TTC549 (cell line): ENCODE measurements around the gene MCM9.

Experiments used
- FAIRE-seq: peaks from 2 replicates; lab custom pipeline; 2012; peaks lifted over from hg19 to GRCh38; lab: Jason Lieb, UNC

Gene MCM9

GRCh38 chr6:118931436-118931835 is 3.5 kb downstream of the MCM9 start:
- no peak for FAIRE-seq

- no peak for FAIRE-seq
Observed at GRCh38 chr6:118930680-118931079, 4.3 kb downstream of the MCM9 start.

DNA sequence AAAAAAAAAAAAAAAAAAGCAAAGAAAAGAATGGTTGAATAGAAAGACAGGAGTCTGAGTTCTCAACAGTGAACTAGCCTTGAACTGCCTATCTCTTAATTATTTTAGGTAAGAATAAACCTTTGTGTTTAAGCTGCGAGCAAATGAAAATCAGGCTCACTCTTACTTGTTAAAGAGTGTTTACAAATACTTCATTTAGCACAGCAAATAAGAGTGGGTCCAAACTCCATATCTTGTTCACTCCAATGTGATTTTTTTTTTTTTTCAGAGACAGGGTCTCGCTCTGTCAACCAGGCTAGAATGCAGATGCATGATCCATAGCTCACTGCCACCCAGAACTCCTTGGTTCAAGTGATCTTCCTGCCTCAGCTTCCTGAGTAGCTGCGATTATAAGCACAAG is 11.9 kb downstream of the MCM9 start:
- FAIRE-seq = no peak

- no peak for FAIRE-seq
Observed at GRCh38 chr6:118921084-118921483, 13.9 kb downstream of the MCM9 start.

- no peak for FAIRE-seq
Observed at GRCh38 chr6:118918329-118918725, 16.6 kb downstream of the MCM9 start.

GRCh38 chr6:118917546-118918328 is 17.2 kb downstream of the MCM9 start:
- no peak for FAIRE-seq

GRCh38 chr6:118914598-118914997 is 20.4 kb downstream of the MCM9 start:
- no peak for FAIRE-seq

DNA sequence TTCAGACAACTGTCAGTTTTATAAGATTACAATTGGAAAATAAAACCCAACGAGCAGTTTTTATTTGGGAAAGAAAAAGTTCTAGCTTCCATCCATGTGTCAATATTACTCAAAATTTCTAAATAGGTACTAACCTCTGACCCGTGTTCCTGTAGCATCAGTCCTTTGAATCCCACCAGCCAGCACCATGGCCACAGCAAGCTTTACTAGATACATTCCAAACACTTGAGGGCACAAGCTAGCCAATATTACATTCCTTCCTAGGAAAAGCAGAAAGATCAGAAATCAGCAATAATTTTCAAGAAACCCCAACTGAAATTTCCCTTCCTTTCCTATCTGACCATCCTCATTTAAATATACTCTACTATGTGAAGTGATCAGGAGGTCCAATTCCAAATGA is 21.8 kb downstream of the MCM9 start:
- no peak for FAIRE-seq

DNA sequence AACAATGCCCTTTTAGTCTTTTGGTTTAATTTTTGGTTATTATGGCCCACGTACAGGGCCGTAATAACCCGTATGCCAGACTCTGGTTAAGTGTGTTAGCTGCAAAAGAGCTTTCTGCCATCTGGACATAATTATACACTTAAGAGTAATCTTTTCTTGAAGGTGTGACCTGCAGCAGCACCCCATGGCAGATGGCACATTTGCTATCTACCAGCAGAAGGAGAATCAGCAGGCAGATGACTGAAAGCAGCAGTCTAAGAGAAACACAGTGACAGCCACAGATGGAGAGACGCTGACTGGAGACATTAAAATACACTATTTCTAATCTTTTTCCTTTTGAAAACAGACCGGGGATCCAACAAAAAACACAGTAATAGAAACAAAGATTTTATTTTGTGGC is 22.3 kb downstream of the MCM9 start:
- no peak for FAIRE-seq

DNA sequence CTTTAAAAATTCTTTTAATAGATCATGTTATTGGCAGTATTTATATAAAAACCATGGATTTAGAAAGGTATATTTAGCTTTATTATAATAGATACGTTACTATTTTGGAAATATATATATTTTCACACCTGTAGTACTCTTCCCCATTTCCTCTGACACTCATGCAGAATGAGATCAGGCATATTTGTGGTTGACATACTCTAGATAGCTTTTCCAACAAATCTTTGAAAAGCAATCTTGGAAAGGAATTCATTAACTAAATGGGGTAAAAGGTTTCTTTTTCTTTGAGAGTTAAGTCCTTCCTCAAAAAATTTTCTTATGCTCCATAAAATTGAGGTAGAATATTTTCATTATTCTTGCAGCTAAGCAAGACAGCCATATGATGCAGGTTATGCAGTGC is 26.5 kb downstream of the MCM9 start:
- no peak for FAIRE-seq

DNA sequence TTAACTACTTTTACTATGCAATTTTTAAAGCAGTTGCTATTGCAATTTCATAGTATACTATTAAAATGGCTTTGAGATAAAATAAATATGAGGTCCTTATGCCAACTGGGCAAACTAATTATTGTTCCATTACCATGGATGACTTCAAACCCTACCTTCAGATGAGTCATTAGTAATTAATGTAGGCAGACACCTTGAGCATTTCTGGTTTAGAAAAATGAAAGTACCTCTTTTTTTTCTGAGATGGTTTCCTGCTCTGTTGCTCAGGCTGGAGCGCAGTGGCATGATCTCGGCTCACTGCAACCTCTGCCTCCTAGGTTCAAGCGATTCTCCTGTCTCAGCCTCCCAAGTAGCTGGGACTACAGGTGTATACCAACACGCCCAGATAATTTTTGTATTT is 29.1 kb downstream of the MCM9 start:
- no peak for FAIRE-seq

DNA sequence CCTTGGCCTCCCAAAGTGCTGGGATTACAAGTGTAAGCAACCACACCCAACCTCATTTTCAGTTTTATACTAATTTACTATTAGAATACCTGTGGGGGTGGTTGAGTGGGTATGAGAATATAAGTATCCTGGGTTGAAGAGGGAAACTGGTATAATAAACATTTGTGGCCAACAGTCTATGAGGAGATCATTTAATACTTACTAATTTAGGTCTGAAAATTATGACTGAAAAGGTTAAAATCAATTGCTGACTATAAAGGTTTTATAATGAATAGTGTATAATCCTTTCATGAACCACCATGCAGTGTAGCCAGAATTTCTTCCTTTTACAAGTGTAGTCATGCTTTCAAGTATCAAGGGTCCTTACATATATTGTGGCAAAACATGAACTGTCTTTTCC is 29.9 kb downstream of the MCM9 start:
- FAIRE-seq = no peak

GRCh38 chr6:118903691-118904090 is 31.3 kb downstream of the MCM9 start:
- FAIRE-seq = no peak

- no peak for FAIRE-seq
Observed at GRCh38 chr6:118903138-118903537, 31.8 kb downstream of the MCM9 start.

- FAIRE-seq = no peak
Observed at GRCh38 chr6:118902726-118903125, 32.2 kb downstream of the MCM9 start.

GRCh38 chr6:118899948-118900347 is 35.0 kb downstream of the MCM9 start:
- FAIRE-seq = no peak

DNA sequence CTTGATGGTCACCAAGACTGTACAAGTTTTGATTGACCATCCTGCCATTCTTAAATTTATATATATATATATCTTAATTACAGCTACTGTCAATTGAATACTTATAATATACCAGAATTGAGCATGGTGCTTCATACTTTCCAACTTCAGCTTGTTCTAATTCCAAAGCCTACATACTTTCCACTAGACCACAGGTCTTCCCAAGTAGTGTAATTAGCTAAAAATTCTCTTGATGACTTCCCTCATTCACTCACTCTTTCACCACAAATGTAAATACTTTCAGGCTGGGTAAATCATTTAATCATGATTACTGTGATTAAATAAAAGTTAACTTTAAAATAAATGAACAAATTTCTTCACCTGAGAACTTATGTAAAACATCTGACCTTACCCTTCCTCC is 37.6 kb downstream of the MCM9 start:
- FAIRE-seq = no peak

DNA sequence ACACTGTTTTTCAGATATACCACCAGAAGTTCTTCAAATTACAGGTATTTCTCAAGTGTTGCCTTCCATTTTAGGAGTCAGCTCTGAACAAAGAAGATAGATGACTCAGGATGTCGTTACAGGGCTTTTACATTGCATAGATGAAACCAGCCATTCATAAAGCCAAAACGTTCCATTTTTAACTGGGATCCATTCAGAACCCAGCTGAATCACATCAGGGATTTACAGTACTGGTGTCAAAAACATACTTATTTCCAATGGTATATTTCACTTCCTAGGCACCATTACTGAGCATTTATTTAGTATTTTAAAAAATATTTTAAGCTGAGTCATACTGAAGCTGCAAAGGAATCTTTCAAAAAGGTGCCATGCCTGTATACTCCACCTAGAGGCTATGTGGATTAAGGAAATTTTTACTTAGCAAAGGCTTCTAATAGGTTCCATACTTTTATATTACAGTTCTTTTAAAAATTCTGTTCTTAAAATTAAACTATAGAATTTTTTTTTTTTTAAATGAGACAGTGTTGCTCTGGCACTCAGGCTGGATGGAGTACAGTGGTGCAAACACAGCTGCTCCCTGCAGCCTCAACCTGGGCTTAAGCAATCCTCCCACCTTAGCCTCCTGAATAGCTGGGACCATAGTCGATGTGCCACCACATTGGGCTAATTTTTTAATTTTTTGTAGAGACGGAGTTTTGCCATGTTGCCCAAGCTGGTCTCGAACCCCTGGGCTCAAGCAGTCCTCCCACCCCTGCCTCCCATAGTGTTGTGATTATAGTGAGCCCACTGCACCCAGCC is 38.4 kb downstream of the MCM9 start:
- FAIRE-seq = peak; percentile 11

DNA sequence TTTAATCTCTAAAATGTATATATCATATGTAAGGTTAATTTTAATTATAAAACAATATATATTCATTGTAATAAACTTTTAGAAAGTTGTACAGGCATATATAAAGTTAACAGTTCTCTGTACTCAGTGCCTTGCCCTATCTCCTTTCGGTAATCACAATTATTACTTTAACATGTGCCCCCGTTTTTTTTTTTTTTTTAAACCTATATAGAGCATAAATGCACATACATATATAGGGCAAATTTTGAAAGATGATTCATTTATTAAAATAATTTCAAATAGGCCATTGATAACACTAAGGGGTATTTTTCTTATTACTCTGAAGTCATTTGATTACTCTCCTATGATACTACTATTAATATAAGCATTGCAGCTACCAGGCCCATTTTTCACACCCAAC is 39.1 kb downstream of the MCM9 start:
- FAIRE-seq = no peak

DNA sequence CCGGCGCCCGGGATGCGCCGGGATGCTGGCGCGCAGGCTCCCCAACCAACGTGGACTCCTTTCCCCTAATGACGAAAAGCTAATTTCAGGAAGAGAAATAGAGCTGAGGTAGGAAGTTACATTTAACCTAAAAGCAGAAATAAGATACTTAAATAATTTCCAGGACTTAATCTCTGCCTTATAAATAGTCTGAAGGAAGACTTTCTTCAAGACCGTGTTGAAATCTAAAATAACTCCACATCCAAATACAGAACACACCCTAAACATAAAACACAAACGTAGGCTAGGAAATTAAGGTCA is 39.7 kb downstream of the MCM9 start:
- no peak for FAIRE-seq

DNA sequence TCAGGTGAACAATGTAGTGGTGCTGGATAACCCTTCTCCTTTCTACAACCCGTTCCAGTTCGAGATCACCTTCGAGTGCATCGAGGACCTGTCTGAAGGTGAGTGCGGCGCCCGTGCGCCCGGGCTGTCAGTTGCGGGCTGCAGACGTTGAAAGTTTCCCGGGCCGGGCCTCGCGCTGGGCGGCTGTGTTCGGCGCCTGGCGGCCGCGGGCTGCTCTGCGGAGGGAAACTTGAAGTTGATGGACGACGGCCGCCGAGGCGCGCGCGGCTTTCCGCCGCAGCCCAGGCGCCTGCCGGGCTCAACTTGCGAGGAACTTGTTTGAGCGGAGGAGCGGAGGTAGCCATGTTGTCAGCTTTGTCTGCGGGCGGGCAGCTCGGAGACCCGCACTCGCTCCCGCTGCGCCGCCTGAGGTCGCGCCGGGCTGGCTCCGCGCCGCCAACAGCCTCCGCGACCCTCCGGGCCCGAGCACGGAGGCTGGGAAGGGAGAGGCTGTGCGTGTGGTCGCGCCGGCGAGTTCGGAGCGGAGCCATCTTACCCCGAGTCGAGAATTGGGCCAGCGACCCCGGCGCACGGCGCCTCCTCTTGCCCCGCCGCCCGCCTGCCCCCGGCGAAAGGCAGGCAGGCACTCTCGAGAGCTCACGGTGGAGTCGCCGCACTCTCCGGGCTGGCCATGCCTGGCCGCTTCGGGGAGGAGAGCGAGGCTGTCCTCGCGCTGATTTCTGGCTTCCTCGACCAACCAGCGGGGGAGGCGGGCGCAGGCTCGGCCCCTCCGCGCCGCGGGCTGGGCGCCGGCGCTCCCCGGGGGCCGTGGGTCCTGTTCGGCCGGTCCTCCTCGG is 40.3 kb downstream of the MCM9 start:
- FAIRE-seq = no peak

- FAIRE-seq = peak; percentile 75
Observed at GRCh38 chr6:118893807-118894424, 41.0 kb downstream of the MCM9 start, which contains the start of gene ASF1A. TSS of gene ASF1A (plus strand) at chr6:118894152. CDS start at chr6:118894414, 262 bp downstream.
